Neural progenitor cell (in vitro differentiated cells): ENCODE measurements around the gene FBXO22. TPM values are rescaled to one million over a fixed set of nuclear protein-coding genes. Genes with fewer than 3 reads are reported as not detected.
A peak's percentile ranks its signal among the peaks of the same experiment; 100 is the strongest.
"Not testable (repeated sequence)": the region's sequence is repeated elsewhere in the genome, so short reads cannot be mapped to it uniquely, and the experiment has no call there.

Source experiments
- DNase-seq: peaks from one replicate; pipeline ENCODE4 v3.0.0-alpha.2; 2016; ENCODE audit warnings: low spot score
- H2AFZ ChIP-seq: fragments of 200-600 bp; sonication (generic); replicated peaks from 2 replicates; pipeline ENCODE4 v1.6.1; 2016; ENCODE audit warnings: antibody characterized with exemption
- H3F3A ChIP-seq: fragments of 200-600 bp; sonication (generic); 2 replicates; pipeline ENCODE4 v1.6.1; 2016; ENCODE audit warnings: antibody characterized with exemption, low read depth
- H3K27ac ChIP-seq: fragments of 200-600 bp; sonication (generic); 2 replicates; pipeline ENCODE4 v1.5.1; 2016; ENCODE audit warnings: mild to moderate bottlenecking
- H3K27me3 ChIP-seq: fragments of 200-600 bp; sonication (generic); 2 replicates; pipeline ENCODE4 v1.6.1; 2016; ENCODE audit warnings: mild to moderate bottlenecking, moderate library complexity
- H3K36me3 ChIP-seq: fragments of 200-600 bp; sonication (generic); 2 replicates; pipeline ENCODE4 v1.5.1; 2016
- H3K4me1 ChIP-seq: fragments of 200-600 bp; sonication (generic); 2 replicates; pipeline ENCODE4 v1.6.1; 2016; ENCODE audit warnings: mixed run types
- H3K4me2 ChIP-seq: fragments of 200-600 bp; sonication (generic); 2 replicates; pipeline ENCODE4 v1.6.1; 2016
- H3K4me3 ChIP-seq: fragments of 200-600 bp; sonication (generic); 2 replicates; pipeline ENCODE4 v1.5.1; 2016
- H3K79me2 ChIP-seq: fragments of 200-600 bp; sonication (generic); 2 replicates; pipeline ENCODE4 v1.6.1; 2016; ENCODE audit warnings: low read depth
- H3K9ac ChIP-seq: fragments of 200-600 bp; sonication (generic); 2 replicates; pipeline ENCODE4 v1.6.1; 2016
- H3K9me3 ChIP-seq: fragments of 200-600 bp; sonication (generic); 2 replicates; pipeline ENCODE4 v1.5.1; 2016; ENCODE audit warnings: low read depth
- H4K20me1 ChIP-seq: fragments of 200-600 bp; sonication (generic); 2 replicates; pipeline ENCODE4 v1.6.1; 2016; ENCODE audit warnings: low read depth
- H3K27ac Mint-ChIP-seq: 3 replicates; pipeline ENCODE4 v1.8.0; 2021; ENCODE audit warnings: mixed read lengths
- H3K27me3 Mint-ChIP-seq: 2 replicates; pipeline ENCODE4 v1.8.0; 2022; ENCODE audit warnings: low read depth, mild to moderate bottlenecking, inconsistent platforms, moderate library complexity, mixed read lengths; ENCODE audit not compliant: insufficient read depth
- H3K36me3 Mint-ChIP-seq: 3 replicates; pipeline ENCODE4 v1.8.0; 2021; ENCODE audit warnings: mixed read lengths
- H3K4me1 Mint-ChIP-seq: 3 replicates; pipeline ENCODE4 v1.8.0; 2021; ENCODE audit warnings: mixed read lengths
- H3K4me3 Mint-ChIP-seq: 3 replicates; pipeline ENCODE4 v1.8.0; 2021; ENCODE audit warnings: mild to moderate bottlenecking, moderate library complexity, mixed read lengths
- H3K9me3 Mint-ChIP-seq: 3 replicates; pipeline ENCODE4 v1.8.0; 2020; ENCODE audit warnings: mixed read lengths
- EZH2 ChIP-seq: fragments of 200-600 bp; sonication (generic); IDR thresholded peaks from 2 replicates; pipeline ENCODE4 v1.6.1; 2017; ENCODE audit warnings: antibody characterized with exemption, mild to moderate bottlenecking, moderate library complexity
- EZH2phosphoT487 ChIP-seq: fragments of 200-600 bp; sonication (generic); IDR thresholded peaks from 2 replicates; pipeline ENCODE4 v1.6.1; 2017; ENCODE audit warnings: antibody characterized with exemption
- total RNA-seq: library from RNA; depleted of rRNA; stranded (reverse); fragments of >200 nt; gene quantifications from 2 replicates; pipeline ENCODE4 v1.2.3, GENCODE V29; 2015; ENCODE audit warnings: low replicate concordance
- TF ChIP-seq, protein P1 (sequence below): fragments of 200-600 bp; sonication (generic); IDR thresholded peaks from 2 replicates; pipeline ENCODE4 v1.5.1; 2017; ENCODE audit warnings: antibody characterized with exemption, mild to moderate bottlenecking

FBXO22 gene
- total RNA-seq, 1 donor from 2014 or later = 70.9 TPM

- peaks cover 33% of the 10 kb centered on the region for H3K79me2 ChIP-seq
- H3K27ac ChIP-seq = peak overlapping the region; percentile 62
- no peaks in the 10 kb centered on the region for H4K20me1 ChIP-seq
- H3K4me2 ChIP-seq = peak overlapping the region; percentile 83
- no peak overlapping the region for H3K9ac ChIP-seq
- H3K27me3 ChIP-seq = no peaks in the 10 kb centered on the region
- Mint-ChIP-seq H3K27ac (no peak overlapping the region), H3K27me3 (no peaks in the 10 kb centered on the region), H3K36me3 (peaks cover 2% of the 10 kb centered on the region), H3K4me1 (peaks cover 19% of the 10 kb centered on the region), H3K9me3 (no peaks in the 10 kb centered on the region), H3K4me3 (peak overlapping the region; percentile 80)
- peaks cover 24% of the 10 kb centered on the region for H3K4me1 ChIP-seq
- H3F3A ChIP-seq = peaks cover 37% of the 10 kb centered on the region
- DNase-seq = peak; percentile 73
- H2AFZ ChIP-seq = no peak overlapping the region
- TF ChIP-seq EZH2phosphoT487 (no peak), EZH2 (no peak)
- TF ChIP-seq, protein P1, sequence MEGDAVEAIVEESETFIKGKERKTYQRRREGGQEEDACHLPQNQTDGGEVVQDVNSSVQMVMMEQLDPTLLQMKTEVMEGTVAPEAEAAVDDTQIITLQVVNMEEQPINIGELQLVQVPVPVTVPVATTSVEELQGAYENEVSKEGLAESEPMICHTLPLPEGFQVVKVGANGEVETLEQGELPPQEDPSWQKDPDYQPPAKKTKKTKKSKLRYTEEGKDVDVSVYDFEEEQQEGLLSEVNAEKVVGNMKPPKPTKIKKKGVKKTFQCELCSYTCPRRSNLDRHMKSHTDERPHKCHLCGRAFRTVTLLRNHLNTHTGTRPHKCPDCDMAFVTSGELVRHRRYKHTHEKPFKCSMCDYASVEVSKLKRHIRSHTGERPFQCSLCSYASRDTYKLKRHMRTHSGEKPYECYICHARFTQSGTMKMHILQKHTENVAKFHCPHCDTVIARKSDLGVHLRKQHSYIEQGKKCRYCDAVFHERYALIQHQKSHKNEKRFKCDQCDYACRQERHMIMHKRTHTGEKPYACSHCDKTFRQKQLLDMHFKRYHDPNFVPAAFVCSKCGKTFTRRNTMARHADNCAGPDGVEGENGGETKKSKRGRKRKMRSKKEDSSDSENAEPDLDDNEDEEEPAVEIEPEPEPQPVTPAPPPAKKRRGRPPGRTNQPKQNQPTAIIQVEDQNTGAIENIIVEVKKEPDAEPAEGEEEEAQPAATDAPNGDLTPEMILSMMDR = no peak
- H3K4me3 ChIP-seq = no peak overlapping the region
- peaks cover 9% of the 10 kb centered on the region for H3K36me3 ChIP-seq
- no peaks in the 10 kb centered on the region for H3K9me3 ChIP-seq
Observed at GRCh38 chr15:75902129-75902557, 1.5 kb upstream of the FBXO22 start.

- Mint-ChIP-seq H3K27me3 (no peaks in the 10 kb centered on the region), H3K4me3 (peak overlapping the region; percentile 98), H3K9me3 (peaks cover 3% of the 10 kb centered on the region), H3K4me1 (peaks cover 19% of the 10 kb centered on the region), H3K27ac (no peak overlapping the region), H3K36me3 (peaks cover 16% of the 10 kb centered on the region)
- Histone ChIP-seq H3K36me3 (peaks cover 10% of the 10 kb centered on the region), H2AFZ (no peak overlapping the region), H4K20me1 (no peaks in the 10 kb centered on the region), H3K4me1 (peaks cover 24% of the 10 kb centered on the region), H3F3A (peaks cover 37% of the 10 kb centered on the region), H3K27me3 (no peaks in the 10 kb centered on the region), H3K27ac (no peak overlapping the region), H3K9me3 (no peaks in the 10 kb centered on the region), H3K9ac (no peak overlapping the region), H3K4me2 (peak overlapping the region; percentile 83), H3K4me3 (peak overlapping the region; percentile 79), H3K79me2 (peaks cover 64% of the 10 kb centered on the region)
- DNase-seq = no peak
- TF ChIP-seq EZH2phosphoT487 (no peak), EZH2 (no peak)
- TF ChIP-seq, protein P1 = no peak
Observed at GRCh38 chr15:75905231-75905630, 1.6 kb downstream of the FBXO22 start.

GRCh38 chr15:75910355-75910754 is 6.7 kb downstream of the FBXO22 start:
- not testable (repeated sequence) for H4K20me1 ChIP-seq, H3K4me2 ChIP-seq, H3K9ac ChIP-seq, H3F3A ChIP-seq, H3K4me3 ChIP-seq, H3K4me1 ChIP-seq, H3K27me3 ChIP-seq, H2AFZ ChIP-seq, DNase-seq, H3K27me3 Mint-ChIP-seq, H3K4me1 Mint-ChIP-seq, H3K9me3 ChIP-seq, H3K4me3 Mint-ChIP-seq, H3K27ac Mint-ChIP-seq, H3K27ac ChIP-seq
- Mint-ChIP-seq H3K9me3 (peaks cover 28% of the 10 kb centered on the region), H3K36me3 (peaks cover 51% of the 10 kb centered on the region)
- peaks cover 99% of the 10 kb centered on the region for H3K79me2 ChIP-seq
- peaks cover 25% of the 10 kb centered on the region for H3K36me3 ChIP-seq

DNA sequence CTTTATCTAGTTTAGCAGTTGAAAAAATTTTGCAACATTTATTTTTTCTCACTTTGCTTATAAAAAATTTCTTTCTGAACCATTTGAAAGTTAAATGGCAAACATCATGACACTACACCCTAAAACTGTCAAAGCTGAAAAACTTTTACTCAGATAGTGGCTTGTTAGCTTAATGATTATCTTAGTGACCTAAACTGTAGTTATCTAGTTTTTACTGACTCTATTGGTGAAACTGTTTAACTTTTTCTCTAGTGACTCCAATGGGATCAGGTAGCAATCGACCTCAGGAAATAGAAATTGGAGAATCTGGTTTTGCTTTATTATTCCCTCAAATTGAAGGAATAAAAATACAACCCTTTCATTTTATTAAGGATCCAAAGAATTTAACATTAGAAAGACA is 13.3 kb downstream of the FBXO22 start:
- Mint-ChIP-seq H3K27me3 (no peaks in the 10 kb centered on the region), H3K9me3 (peaks cover 10% of the 10 kb centered on the region), H3K27ac (no peak overlapping the region), H3K36me3 (peaks cover 31% of the 10 kb centered on the region), H3K4me1 (no peaks in the 10 kb centered on the region), H3K4me3 (no peak overlapping the region)
- H3K9ac ChIP-seq = no peak overlapping the region
- no peaks in the 10 kb centered on the region for H3K4me1 ChIP-seq
- no peaks in the 10 kb centered on the region for H3F3A ChIP-seq
- TF ChIP-seq EZH2 (no peak), EZH2phosphoT487 (no peak)
- TF ChIP-seq, protein P1 = no peak
- peaks cover 72% of the 10 kb centered on the region for H3K79me2 ChIP-seq
- no peak overlapping the region for H3K4me3 ChIP-seq
- no peaks in the 10 kb centered on the region for H3K9me3 ChIP-seq
- no peak overlapping the region for H3K4me2 ChIP-seq
- no peaks in the 10 kb centered on the region for H3K27me3 ChIP-seq
- H3K27ac ChIP-seq = no peak overlapping the region
- peaks cover 11% of the 10 kb centered on the region for H4K20me1 ChIP-seq
- no peak overlapping the region for H2AFZ ChIP-seq
- no peak for DNase-seq
- H3K36me3 ChIP-seq = peaks cover 22% of the 10 kb centered on the region
